ENCODE data around the gene CYP26C1. TPM values are rescaled to one million over a fixed set of nuclear protein-coding genes. Genes with fewer than 3 reads are reported as not detected.

The CYP26C1 gene
- total RNA-seq, 1 experiment from 2014 or later: 0.79 TPM

GRCh38 chr10:93097386-93097785, 36.8 kb downstream of the CYP26C1 start:
- no peak overlapping the region for H3K18ac ChIP-seq (ENCODE audit: insufficient read length, low read depth, low read length)
- no peak overlapping the region for H2BK120ac ChIP-seq (ENCODE audit: low read depth, low read length, poor library complexity, severe bottlenecking)
- no peaks in the 10 kb centered on the region for H3K23me2 ChIP-seq (ENCODE audit: insufficient read length, low read depth, low read length, poor library complexity, severe bottlenecking)
- no peak overlapping the region for H2BK12ac ChIP-seq (ENCODE audit: insufficient read length, low read depth, low read length)
- H3K4ac ChIP-seq (ENCODE audit: low read depth, low read length): no peak overlapping the region
- H3K4me1 Mint-ChIP-seq: peaks cover 9 to 15% of the 10 kb centered on the region in 2 experiments
- H3K27me3 ChIP-seq (ENCODE audit: insufficient read depth, low read length): no peaks in the 10 kb centered on the region
- no peak overlapping the region for H3K4me2 ChIP-seq (ENCODE audit: insufficient read depth, insufficient read length, low read length)
- no peak overlapping the region for H3K56ac ChIP-seq (ENCODE audit: insufficient read length, low read depth, low read length)
- no peak overlapping the region for H4K8ac ChIP-seq (replicated peaks; ENCODE audit: insufficient read length, low read depth, low read length)
- H3K23ac ChIP-seq (ENCODE audit: insufficient read length, low read depth, low read length): no peak overlapping the region
- no peak for DNase-seq
- no peak for TF ChIP-seq CTCF (conservative IDR thresholded peaks at IDR 0.05)
- H3K4me3 Mint-ChIP-seq: no peak overlapping the region
- H3K36me3 Mint-ChIP-seq (ENCODE audit: insufficient read depth in 1 of 3, low read depth in 3 of 3): peaks cover 0 to 9% (median 2%) of the 10 kb centered on the region in 3 experiments; a peak in 4 of 7 replicates
- H4K91ac ChIP-seq (ENCODE audit: insufficient read length, low read depth, low read length): no peak overlapping the region
- H2AK5ac ChIP-seq (ENCODE audit: insufficient read length, low read length): no peak overlapping the region
- H3K9me3 ChIP-seq (ENCODE audit: control insufficient read depth, low read depth, low read length): no peaks in the 10 kb centered on the region
- no peaks in the 10 kb centered on the region for H3K79me1 ChIP-seq (ENCODE audit: insufficient read depth, low read depth, low read length, poor library complexity, severe bottlenecking)
- H3K9me3 Mint-ChIP-seq: peaks cover 7 to 13% of the 10 kb centered on the region in 2 experiments; a peak in 4 of 5 replicates
- WGBS (ENCODE audit: extremely low coverage, insufficient read length, low lambda C conversion rate): no CpG with 5 or more reads among the region's 9 CpGs
- no peak overlapping the region for H3T11ph ChIP-seq (ENCODE audit: low read length)
- H2AFZ ChIP-seq (ENCODE audit: low read length): no peak overlapping the region
- no peak overlapping the region for H2BK5ac ChIP-seq (ENCODE audit: insufficient read length, low read length)
- H2BK20ac ChIP-seq (ENCODE audit: low read depth, low read length, poor library complexity, severe bottlenecking): no peak overlapping the region
- H3K27me3 Mint-ChIP-seq (ENCODE audit: low read depth): no peaks in the 10 kb centered on the region
- peak overlapping the region; percentile 47 to 61 (median 50); a peak in 2 of 7 replicates for H3K27ac Mint-ChIP-seq
- no peaks in the 10 kb centered on the region for H4K20me1 ChIP-seq (ENCODE audit: control insufficient read depth, insufficient read depth, insufficient read length)
- H3K79me2 ChIP-seq (ENCODE audit: insufficient read depth, low read length): no peaks in the 10 kb centered on the region
- H3K9ac ChIP-seq (ENCODE audit: extremely low read depth, insufficient read length, low read length): no peak overlapping the region
- H3K14ac ChIP-seq (ENCODE audit: insufficient read depth, low read length): no peak overlapping the region
- no peak overlapping the region for H4K5ac ChIP-seq (ENCODE audit: insufficient read length, low read depth, low read length)
- no peak overlapping the region for H2BK15ac ChIP-seq (ENCODE audit: low read depth, low read length)
- H3K27ac ChIP-seq (ENCODE audit: insufficient read length, low read depth, low read length): no peak overlapping the region
- H3K4me1 ChIP-seq (ENCODE audit: insufficient read depth, low read length): no peaks in the 10 kb centered on the region; the same call in 1 of the 2 replicates

Data from H9 (cell line).